GM23338 (cell line): ENCODE results near the gene MOGAT2. TPM values are rescaled to one million over a fixed set of nuclear protein-coding genes. Genes with fewer than 3 reads are reported as not detected.

Experiments
- ATAC-seq: fragments of 200-7000 bp; cut with Tn5 transposase; 3 replicates; pipeline ENCODE4 v1.9.1; 2020
- DNase-seq: peaks from one replicate; pipeline ENCODE4 v3.0.0-alpha.2; 2015; ENCODE audit warnings: low spot score
- H2AFZ ChIP-seq: fragments of 200-600 bp; sonication (generic); 2 replicates; pipeline ENCODE4 v1.8.0; 2016; ENCODE audit warnings: antibody characterized with exemption, mild to moderate bottlenecking, moderate library complexity
- H3F3A ChIP-seq: fragments of 200-600 bp; sonication (generic); replicated peaks from 2 replicates; pipeline ENCODE4 v1.8.0; 2017; ENCODE audit warnings: antibody characterized with exemption, mixed run types, low read depth
- H3K27ac ChIP-seq: fragments of 200-600 bp; sonication (generic); 2 replicates; pipeline ENCODE4 v1.6.1; 2016; ENCODE audit warnings: low read depth
- H3K27me3 ChIP-seq: fragments of 200-600 bp; sonication (generic); 2 replicates; pipeline ENCODE4 v1.8.0; 2016; ENCODE audit warnings: mild to moderate bottlenecking, mixed run types, moderate library complexity; ENCODE audit not compliant: insufficient read depth
- H3K36me3 ChIP-seq: fragments of 200-600 bp; sonication (generic); 2 replicates; pipeline ENCODE4 v1.8.0; 2016; ENCODE audit warnings: mild to moderate bottlenecking; ENCODE audit not compliant: insufficient read depth
- H3K4me1 ChIP-seq: fragments of 200-600 bp; sonication (generic); 2 replicates; pipeline ENCODE4 v1.8.0; 2016; ENCODE audit warnings: mild to moderate bottlenecking, moderate library complexity; ENCODE audit not compliant: insufficient read depth
- H3K4me2 ChIP-seq: fragments of 200-600 bp; sonication (generic); 2 replicates; pipeline ENCODE4 v1.7.1; 2017; ENCODE audit warnings: mixed run types
- H3K4me3 ChIP-seq: fragments of 200-600 bp; sonication (generic); 2 replicates; pipeline ENCODE4 v1.6.1; 2016; ENCODE audit warnings: mixed run types
- H3K79me2 ChIP-seq: fragments of 200-600 bp; sonication (generic); replicated peaks from 2 replicates; pipeline ENCODE4 v1.8.0; 2017; ENCODE audit warnings: mild to moderate bottlenecking; ENCODE audit not compliant: insufficient read depth
- H3K9me2 ChIP-seq: fragments of 200-600 bp; sonication (generic); 2 replicates; pipeline ENCODE4 v1.8.0; 2017; ENCODE audit not compliant: insufficient read depth
- H4K20me1 ChIP-seq: fragments of 200-600 bp; sonication (generic); replicated peaks from 2 replicates; pipeline ENCODE4 v1.8.0; 2017; ENCODE audit warnings: mild to moderate bottlenecking; ENCODE audit not compliant: insufficient read depth
- H3K27ac Mint-ChIP-seq: 2 replicates; pipeline ENCODE4 v1.8.0; 2020; ENCODE audit warnings: inconsistent platforms, mild to moderate bottlenecking, moderate library complexity, mixed read lengths
- H3K27me3 Mint-ChIP-seq: 3 replicates; pipeline ENCODE4 v1.8.0; 2022; ENCODE audit warnings: low read depth, mild to moderate bottlenecking, moderate library complexity, mixed read lengths, inconsistent platforms; ENCODE audit not compliant: insufficient read depth, poor library complexity
- H3K36me3 Mint-ChIP-seq: 3 replicates; pipeline ENCODE4 v1.8.0; 2021; ENCODE audit warnings: low read depth, mild to moderate bottlenecking, inconsistent platforms, moderate library complexity, mixed read lengths
- H3K4me1 Mint-ChIP-seq: 3 replicates; pipeline ENCODE4 v1.8.0; 2020; ENCODE audit warnings: mild to moderate bottlenecking, inconsistent platforms, mixed read lengths
- H3K4me3 Mint-ChIP-seq: 3 replicates; pipeline ENCODE4 v1.8.0; 2021; ENCODE audit warnings: moderate library complexity, mild to moderate bottlenecking, inconsistent platforms, mixed read lengths
- H3K9me3 Mint-ChIP-seq: 3 replicates; pipeline ENCODE4 v1.8.0; 2020; ENCODE audit warnings: moderate library complexity, mild to moderate bottlenecking, inconsistent platforms, mixed read lengths
- CREB1 ChIP-seq: fragments of 250-450 bp; sonication (Bioruptor Pico); IDR thresholded peaks from 2 replicates; pipeline ENCODE4 v1.5.0; 2020; ENCODE audit warnings: low read depth, mild to moderate bottlenecking, moderate library complexity
- EZH2 ChIP-seq: fragments of 200-600 bp; sonication (generic); IDR thresholded peaks from one replicate; pipeline ENCODE4 v1.8.0; 2017; ENCODE audit warnings: antibody characterized with exemption, mild to moderate bottlenecking, low read depth; ENCODE audit not compliant: unreplicated experiment
- EZH2phosphoT487 ChIP-seq: fragments of 200-600 bp; sonication (generic); IDR thresholded peaks from one replicate; pipeline ENCODE4 v1.8.1; 2018; ENCODE audit warnings: antibody characterized with exemption; ENCODE audit not compliant: unreplicated experiment
- JUNB ChIP-seq: IDR thresholded peaks from one replicate; pipeline ENCODE4 v1.6.1; 2016; ENCODE audit warnings: antibody characterized with exemption; ENCODE audit not compliant: unreplicated experiment
- NANOG ChIP-seq: IDR thresholded peaks from 2 replicates; pipeline ENCODE4 v1.6.1; 2016; ENCODE audit warnings: antibody characterized with exemption, borderline replicate concordance
- POLR2AphosphoS5 ChIP-seq: IDR thresholded peaks from 2 replicates; pipeline ENCODE4 v1.6.1; 2016; ENCODE audit warnings: antibody characterized with exemption, low read depth
- STAT1 ChIP-seq: IDR thresholded peaks from one replicate; pipeline ENCODE4 v1.6.1; 2016; ENCODE audit warnings: antibody characterized with exemption; ENCODE audit not compliant: unreplicated experiment
- ZNF114 ChIP-seq: fragments of 250-450 bp; sonication (Bioruptor Pico); IDR thresholded peaks from 2 replicates; pipeline ENCODE4 v1.5.0; 2020; ENCODE audit warnings: mild to moderate bottlenecking, moderate library complexity
- ZNF331 ChIP-seq: fragments of 250-450 bp; sonication (Bioruptor Pico); IDR thresholded peaks from 2 replicates; pipeline ENCODE4 v1.5.0; 2020; ENCODE audit warnings: low read depth, mild to moderate bottlenecking, moderate library complexity
- polyA plus RNA-seq: library from polyadenylated mRNA; unstranded; fragments of >200 nt; fragmentation: Nextera tagmentation; extraction: Ambion mirVana; gene quantifications from 2 replicates; pipeline ENCODE4 v1.2.1, GENCODE V29; 2016
- total RNA-seq: library from RNA; depleted of rRNA; stranded (reverse); fragments of >200 nt; shearing (Covaris generic); gene quantifications from 2 replicates; pipeline ENCODE4 v1.2.3, GENCODE V29; 2014
- TF ChIP-seq, protein P1 (sequence below), 2 experiments: fragments of 200-600 bp in 1 of 2; sonication (generic) in 1 of 2; conservative IDR thresholded peaks; 2 replicates each; pipeline versions ENCODE4 v1.5.1 to v1.6.1; 2016 to 2017; ENCODE audit warnings: antibody characterized with exemption in 2 of 2, low read depth in 2 of 2, mild to moderate bottlenecking in 2 of 2, moderate library complexity in 1 of 2
- TF ChIP-seq, protein P2 (sequence below): IDR thresholded peaks from 2 replicates; pipeline ENCODE4 v1.6.1; 2016; ENCODE audit warnings: antibody characterized with exemption
- TF ChIP-seq, protein P3 (sequence below): IDR thresholded peaks from one replicate; pipeline ENCODE4 v1.6.1; 2018; ENCODE audit warnings: antibody characterized with exemption; ENCODE audit not compliant: unreplicated experiment

MOGAT2 gene
- total and polyA plus RNA-seq, 2 experiments from 2014 or later = not detected

DNA sequence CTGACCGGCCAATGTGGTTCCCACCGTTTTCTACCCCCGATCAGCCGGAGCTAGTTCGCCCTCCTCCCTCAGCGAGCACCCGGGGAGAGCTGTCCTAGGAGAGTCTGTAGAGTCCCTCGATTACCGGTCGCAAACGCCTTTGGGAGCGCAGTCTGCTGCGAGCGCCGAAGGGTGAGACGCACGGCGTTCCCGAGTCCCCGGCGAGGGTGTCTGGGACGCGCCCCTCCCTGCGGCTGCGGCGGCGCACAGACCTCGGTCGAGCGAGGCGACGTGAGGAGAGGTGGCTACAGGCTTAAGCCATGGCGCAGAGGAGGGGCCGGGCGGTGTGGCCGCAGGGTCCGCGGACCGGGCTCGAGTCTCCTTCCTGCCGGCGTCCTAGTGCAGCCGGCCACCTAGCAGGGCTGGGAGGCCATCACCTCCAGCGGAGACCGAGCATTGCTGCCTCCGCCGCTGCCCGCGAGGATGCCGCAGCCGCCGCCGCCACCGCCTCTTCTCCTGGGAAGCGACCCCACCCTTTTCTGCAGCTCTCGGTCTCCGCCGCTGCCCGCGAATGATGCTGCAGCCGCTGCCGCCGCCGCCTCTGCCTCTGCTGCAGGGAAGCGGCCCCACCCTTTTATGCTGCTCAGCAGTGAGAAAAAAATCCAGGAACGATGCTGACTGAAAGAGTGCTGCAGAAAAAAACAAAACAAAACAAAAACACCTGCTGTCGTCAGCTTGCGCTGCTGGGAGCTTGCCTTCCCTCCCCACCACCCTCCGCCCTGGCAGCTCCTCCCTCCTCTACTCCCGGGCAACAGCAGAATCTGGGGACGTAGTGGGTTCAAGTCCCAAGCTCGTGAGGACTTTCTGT, 49.0 kb upstream of the MOGAT2 start, which contains the start of gene MAP6:
Gene MAP6, minus strand, starts transcription at position 588 of the 847 bp plus-strand sequence. CDS start 669 bp downstream, outside the sequence.
- peaks cover under 1% of the 10 kb centered on the region; the same call in 1 of the 3 replicates for H3K9me3 Mint-ChIP-seq
- no peak for TF ChIP-seq ZNF114 (CRISPR knock-in tag)
- TF ChIP-seq, protein P1, sequence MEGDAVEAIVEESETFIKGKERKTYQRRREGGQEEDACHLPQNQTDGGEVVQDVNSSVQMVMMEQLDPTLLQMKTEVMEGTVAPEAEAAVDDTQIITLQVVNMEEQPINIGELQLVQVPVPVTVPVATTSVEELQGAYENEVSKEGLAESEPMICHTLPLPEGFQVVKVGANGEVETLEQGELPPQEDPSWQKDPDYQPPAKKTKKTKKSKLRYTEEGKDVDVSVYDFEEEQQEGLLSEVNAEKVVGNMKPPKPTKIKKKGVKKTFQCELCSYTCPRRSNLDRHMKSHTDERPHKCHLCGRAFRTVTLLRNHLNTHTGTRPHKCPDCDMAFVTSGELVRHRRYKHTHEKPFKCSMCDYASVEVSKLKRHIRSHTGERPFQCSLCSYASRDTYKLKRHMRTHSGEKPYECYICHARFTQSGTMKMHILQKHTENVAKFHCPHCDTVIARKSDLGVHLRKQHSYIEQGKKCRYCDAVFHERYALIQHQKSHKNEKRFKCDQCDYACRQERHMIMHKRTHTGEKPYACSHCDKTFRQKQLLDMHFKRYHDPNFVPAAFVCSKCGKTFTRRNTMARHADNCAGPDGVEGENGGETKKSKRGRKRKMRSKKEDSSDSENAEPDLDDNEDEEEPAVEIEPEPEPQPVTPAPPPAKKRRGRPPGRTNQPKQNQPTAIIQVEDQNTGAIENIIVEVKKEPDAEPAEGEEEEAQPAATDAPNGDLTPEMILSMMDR (conservative IDR thresholded peaks at IDR 0.05; ENCODE audit: low read depth in 2 of 2) = no peak
- TF ChIP-seq EZH2phosphoT487 = no peak
- peak; percentile 85 for TF ChIP-seq EZH2
- no peak for TF ChIP-seq JUNB
- H3K27me3 Mint-ChIP-seq = peaks cover 60% of the 10 kb centered on the region
- H3K4me1 Mint-ChIP-seq = peaks cover 28% of the 10 kb centered on the region
- no peaks in the 10 kb centered on the region for H3K36me3 ChIP-seq
- H3K4me3 ChIP-seq = peak within 1 kb of the TSS; percentile 71
- peaks cover 8% of the 10 kb centered on the region; the same call in 1 of the 2 replicates for H4K20me1 ChIP-seq
- DNase-seq (peak; percentile 73), ATAC-seq (peak; percentile 48)
- H3K27ac Mint-ChIP-seq = no peak within 1 kb of the TSS
- no peaks in the 10 kb centered on the region for H3K79me2 ChIP-seq
- H2AFZ ChIP-seq = peak within 1 kb of the TSS; percentile 94
- H3K36me3 Mint-ChIP-seq = no peaks in the 10 kb centered on the region
- peak within 1 kb of the TSS; percentile 90 for H3K4me2 ChIP-seq
- no peaks in the 10 kb centered on the region for H3K9me2 ChIP-seq
- no peak within 1 kb of the TSS for H3K27ac ChIP-seq
- H3K4me3 Mint-ChIP-seq = peak within 1 kb of the TSS; percentile 74
- peaks cover 90% of the 10 kb centered on the region for H3K27me3 ChIP-seq
- peaks cover 29% of the 10 kb centered on the region for H3K4me1 ChIP-seq
- peaks cover 11% of the 10 kb centered on the region for H3F3A ChIP-seq

DNA sequence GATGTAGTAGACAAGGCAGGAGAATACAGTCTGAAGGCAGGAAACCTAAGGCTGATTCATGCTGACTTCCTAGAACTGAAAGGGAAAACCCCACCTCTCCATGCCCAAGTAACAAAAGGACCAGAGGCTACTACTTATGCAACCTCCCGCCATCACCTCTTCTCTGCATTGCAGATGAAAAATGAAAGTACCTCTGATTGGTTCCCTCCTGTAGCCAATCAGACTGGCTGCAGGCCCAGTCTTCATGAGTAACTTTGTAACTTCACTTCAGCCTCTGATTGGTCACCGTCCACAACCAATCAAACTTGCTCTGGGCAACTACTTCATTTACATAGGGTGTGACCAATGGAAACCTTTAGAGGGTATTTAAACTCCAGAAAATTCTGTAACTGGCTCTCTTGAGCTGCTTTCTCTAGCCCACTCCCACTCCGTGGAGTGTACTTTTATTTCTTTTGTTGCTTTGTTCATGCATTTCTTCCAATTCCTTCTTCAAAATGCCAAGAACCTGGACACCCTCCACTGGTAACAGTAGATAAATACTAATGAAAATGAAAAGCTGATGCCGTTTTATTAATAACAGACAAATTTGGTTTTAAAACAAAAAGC, 43.6 kb upstream of the MOGAT2 start:
- Histone ChIP-seq H3K36me3 (no peaks in the 10 kb centered on the region), H3K9me2 (no peaks in the 10 kb centered on the region), H3K27ac (no peak overlapping the region), H3K4me3 (no peak overlapping the region), H3K79me2 (no peaks in the 10 kb centered on the region), H3K27me3 (peaks cover 40% of the 10 kb centered on the region), H3F3A (0 out of 2 replicates have a peak, but pooled peaks cover 2% of the 10 kb centered on the region), H3K4me2 (no peak overlapping the region), H2AFZ (no peak overlapping the region), H4K20me1 (no peaks in the 10 kb centered on the region; the same call in 1 of the 2 replicates), H3K4me1 (peaks cover 2% of the 10 kb centered on the region; the same call in 1 of the 2 replicates)
- H3K4me1 Mint-ChIP-seq = no peaks in the 10 kb centered on the region
- H3K27me3 Mint-ChIP-seq = peaks cover 29% of the 10 kb centered on the region
- peak; percentile 16 for DNase-seq
- no peak overlapping the region for H3K4me3 Mint-ChIP-seq
- no peak for ATAC-seq
- peaks cover 8% of the 10 kb centered on the region; the same call in 2 of the 3 replicates for H3K9me3 Mint-ChIP-seq
- H3K27ac Mint-ChIP-seq = no peak overlapping the region
- no peaks in the 10 kb centered on the region for H3K36me3 Mint-ChIP-seq
- TF ChIP-seq ZNF331 (CRISPR knock-in tag) (no peak), EZH2phosphoT487 (no peak), EZH2 (no peak), CREB1 (CRISPR knock-in tag) (no peak), NANOG (no peak), ZNF114 (CRISPR knock-in tag) (no peak), STAT1 (no peak), POLR2AphosphoS5 (no peak), JUNB (no peak)
- TF ChIP-seq, protein P1 (conservative IDR thresholded peaks at IDR 0.05; ENCODE audit: low read depth in 2 of 2) = no peak
- TF ChIP-seq, protein P2, sequence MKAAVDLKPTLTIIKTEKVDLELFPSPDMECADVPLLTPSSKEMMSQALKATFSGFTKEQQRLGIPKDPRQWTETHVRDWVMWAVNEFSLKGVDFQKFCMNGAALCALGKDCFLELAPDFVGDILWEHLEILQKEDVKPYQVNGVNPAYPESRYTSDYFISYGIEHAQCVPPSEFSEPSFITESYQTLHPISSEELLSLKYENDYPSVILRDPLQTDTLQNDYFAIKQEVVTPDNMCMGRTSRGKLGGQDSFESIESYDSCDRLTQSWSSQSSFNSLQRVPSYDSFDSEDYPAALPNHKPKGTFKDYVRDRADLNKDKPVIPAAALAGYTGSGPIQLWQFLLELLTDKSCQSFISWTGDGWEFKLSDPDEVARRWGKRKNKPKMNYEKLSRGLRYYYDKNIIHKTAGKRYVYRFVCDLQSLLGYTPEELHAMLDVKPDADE = no peak
- TF ChIP-seq, protein P3, sequence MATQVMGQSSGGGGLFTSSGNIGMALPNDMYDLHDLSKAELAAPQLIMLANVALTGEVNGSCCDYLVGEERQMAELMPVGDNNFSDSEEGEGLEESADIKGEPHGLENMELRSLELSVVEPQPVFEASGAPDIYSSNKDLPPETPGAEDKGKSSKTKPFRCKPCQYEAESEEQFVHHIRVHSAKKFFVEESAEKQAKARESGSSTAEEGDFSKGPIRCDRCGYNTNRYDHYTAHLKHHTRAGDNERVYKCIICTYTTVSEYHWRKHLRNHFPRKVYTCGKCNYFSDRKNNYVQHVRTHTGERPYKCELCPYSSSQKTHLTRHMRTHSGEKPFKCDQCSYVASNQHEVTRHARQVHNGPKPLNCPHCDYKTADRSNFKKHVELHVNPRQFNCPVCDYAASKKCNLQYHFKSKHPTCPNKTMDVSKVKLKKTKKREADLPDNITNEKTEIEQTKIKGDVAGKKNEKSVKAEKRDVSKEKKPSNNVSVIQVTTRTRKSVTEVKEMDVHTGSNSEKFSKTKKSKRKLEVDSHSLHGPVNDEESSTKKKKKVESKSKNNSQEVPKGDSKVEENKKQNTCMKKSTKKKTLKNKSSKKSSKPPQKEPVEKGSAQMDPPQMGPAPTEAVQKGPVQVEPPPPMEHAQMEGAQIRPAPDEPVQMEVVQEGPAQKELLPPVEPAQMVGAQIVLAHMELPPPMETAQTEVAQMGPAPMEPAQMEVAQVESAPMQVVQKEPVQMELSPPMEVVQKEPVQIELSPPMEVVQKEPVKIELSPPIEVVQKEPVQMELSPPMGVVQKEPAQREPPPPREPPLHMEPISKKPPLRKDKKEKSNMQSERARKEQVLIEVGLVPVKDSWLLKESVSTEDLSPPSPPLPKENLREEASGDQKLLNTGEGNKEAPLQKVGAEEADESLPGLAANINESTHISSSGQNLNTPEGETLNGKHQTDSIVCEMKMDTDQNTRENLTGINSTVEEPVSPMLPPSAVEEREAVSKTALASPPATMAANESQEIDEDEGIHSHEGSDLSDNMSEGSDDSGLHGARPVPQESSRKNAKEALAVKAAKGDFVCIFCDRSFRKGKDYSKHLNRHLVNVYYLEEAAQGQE = no peak
